Activated CD4-positive, CD25-positive, alpha-beta regulatory T cell treated with anti-CD3 and anti-CD28 coated beads, Interleukin-2, amount 50 U/mL, for 72 hours (primary cell): ENCODE measurements around the gene ARHGAP21.
"Not testable (repeated sequence)": the region's sequence is repeated elsewhere in the genome, so short reads cannot be mapped to it uniquely, and the experiment has no call there.

ENCODE experiments used
- DNase-seq: peaks from one replicate; pipeline ENCODE4 v3.0.0; 2021

ARHGAP21 gene

GRCh38 chr10:24621035-24621795 is 102.5 kb downstream of the ARHGAP21 start:
- DNase-seq: not testable (repeated sequence)

GRCh38 chr10:24619994-24620310 is 103.7 kb downstream of the ARHGAP21 start:
- DNase-seq: not testable (repeated sequence)

DNA sequence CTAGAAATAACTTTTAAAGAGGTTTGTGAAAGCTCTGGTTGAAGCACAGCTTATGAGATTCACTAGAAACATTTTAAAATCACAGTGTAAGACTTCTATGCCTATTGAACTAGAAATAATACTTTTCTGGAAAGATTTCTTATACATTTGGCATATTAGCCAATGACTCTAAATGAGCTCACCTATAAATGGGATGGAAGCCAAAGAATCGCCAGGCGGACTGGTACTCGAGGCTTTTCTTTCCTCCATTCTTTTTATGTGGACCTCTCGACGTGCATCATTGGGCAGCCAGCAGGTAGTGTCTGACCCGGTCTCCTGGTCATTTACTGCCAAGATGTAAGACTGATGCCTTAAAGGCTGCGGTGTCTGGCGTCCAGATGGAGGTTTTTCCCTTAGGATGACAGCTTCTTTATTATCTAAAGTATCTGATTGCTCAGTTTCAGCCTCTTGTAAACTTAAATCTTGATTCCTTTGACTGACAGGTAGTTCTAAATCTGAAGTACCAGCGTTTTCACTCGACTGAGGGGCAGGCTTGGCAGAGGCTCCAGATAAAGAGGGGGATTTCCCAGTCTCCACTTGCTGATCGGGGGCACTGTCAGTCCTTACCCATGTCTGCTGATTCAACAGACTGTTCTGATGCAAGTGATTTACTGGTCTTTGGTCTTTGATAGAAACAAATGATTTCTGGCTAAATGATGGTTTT is 104.2 kb downstream of the ARHGAP21 start:
- DNase-seq: not testable (repeated sequence)

GRCh38 chr10:24618401-24618800 is 105.3 kb downstream of the ARHGAP21 start:
- no peak for DNase-seq

DNA sequence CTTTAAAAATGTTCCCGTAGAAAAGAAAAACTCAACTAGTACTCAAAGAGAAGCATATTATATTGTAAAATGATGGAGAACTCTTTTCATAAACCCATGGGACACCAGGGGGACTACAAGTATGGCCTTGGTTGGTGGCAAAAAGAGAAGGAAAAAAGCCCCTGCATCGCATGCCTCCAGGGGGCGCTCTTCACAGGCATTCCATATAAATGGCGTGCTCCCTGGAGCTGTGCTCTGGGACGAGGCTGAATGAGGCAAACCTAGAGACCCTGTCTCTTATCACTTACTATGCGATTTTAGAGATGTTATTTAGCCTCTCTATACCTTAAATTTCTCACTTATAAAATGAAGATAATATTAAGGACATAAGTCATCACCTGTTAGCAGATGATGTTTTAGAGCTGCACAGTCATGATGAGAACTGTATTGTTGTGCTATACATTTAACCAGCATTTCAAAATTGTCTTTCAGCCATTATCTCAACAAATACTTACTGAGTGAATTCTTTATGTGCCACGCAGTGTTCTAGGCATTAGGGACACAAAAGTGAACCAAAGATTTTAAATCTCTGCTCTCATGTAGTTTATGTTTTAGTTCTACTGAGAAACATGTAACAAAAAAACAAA is 105.8 kb downstream of the ARHGAP21 start:
- peak; percentile 57 for DNase-seq

- DNase-seq: no peak
Observed at GRCh38 chr10:24616536-24616935, 107.2 kb downstream of the ARHGAP21 start.

GRCh38 chr10:24606021-24606420 is 117.7 kb downstream of the ARHGAP21 start:
- DNase-seq: no peak

- DNase-seq: no peak
Observed at GRCh38 chr10:24605141-24605540, 118.5 kb downstream of the ARHGAP21 start.

DNA sequence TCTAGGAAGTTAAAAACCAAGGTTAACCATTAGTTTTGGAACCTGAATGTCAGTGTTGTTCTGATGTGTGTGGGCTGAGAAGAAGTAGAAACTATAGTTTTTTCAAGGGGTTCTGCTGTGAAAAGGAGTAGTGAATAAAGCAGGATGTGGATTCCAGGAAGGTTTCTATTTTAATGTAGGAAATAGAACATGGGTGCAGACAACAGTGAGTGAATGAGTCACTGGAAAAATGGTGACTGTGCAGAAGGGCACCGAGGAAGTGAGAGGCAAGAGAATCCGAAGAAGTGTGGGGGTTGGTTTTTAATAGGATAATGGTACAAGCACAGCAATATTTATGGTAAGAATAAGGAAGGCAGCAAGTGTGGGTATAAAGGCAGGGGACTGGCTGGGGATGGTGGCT is 120.4 kb downstream of the ARHGAP21 start:
- no peak for DNase-seq

DNA sequence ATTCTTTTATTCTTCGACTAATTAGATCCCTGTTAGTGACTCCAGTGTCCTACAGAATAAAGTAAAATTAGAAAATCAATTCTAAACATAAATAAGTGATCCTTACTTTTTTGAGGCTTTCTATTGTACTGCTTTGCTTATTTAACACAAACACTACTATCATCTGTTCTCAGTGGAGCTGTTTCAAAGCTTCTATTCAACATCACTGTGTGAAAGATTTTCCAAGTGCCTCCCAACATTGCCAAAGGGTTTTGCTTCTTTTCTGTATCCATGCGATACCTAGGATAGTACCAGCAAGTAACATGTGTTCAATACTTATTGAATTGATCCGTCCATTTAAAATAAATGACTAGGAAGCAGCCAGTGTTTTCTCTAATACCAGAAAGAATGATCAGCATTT is 125.7 kb downstream of the ARHGAP21 start:
- no peak for DNase-seq

DNA sequence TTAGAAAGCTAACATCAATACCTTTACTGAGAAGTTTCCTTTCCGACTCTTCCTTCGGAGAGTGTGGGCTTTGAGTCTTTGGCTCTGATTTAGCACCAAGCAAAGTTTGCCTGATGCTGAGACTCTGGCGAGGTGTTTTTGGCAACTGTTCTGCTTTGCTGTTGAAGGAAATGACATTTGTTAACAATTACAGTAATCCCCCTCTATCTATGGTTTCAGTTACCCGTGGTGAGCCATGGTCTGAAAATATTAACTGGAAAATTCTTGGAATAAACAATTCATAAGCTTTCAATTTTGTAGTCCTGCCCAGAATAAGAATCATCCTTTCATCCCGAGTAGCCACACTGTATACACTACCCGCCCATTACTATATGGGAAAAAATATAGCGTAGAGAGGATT is 126.3 kb downstream of the ARHGAP21 start:
- DNase-seq: no peak

DNA sequence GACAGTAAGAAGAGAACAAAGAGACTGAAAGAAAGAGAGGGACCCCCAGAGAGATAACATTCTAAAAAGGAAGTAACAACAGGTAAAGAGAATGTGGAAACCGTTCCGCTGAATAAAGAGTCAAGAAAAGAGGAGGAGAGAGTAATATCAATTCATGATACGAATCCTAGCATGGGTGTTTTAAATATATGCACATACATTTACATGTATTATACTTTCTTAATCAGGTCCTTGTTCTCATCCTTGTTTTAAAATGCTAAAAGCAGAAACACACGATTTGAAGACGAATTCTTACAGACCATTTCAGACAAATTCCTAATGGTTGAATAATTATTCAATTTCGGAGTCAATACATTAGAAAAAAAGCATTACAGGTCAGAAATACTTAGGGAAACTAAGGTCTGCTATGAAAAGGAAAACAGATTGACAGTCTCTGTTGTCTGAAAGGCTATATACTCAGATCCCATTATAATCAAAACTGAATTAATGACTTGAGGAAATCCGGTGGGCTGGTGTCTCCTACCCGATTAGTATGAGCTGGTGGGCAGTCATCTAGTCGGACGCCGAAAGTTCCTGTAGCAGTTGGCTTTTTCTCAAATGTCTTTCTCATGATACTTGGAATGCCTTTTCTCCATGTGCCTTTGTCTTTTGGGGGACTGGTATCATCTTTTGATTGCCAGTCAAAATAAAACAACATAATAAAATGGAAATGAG is 127.3 kb downstream of the ARHGAP21 start:
- no peak for DNase-seq

DNA sequence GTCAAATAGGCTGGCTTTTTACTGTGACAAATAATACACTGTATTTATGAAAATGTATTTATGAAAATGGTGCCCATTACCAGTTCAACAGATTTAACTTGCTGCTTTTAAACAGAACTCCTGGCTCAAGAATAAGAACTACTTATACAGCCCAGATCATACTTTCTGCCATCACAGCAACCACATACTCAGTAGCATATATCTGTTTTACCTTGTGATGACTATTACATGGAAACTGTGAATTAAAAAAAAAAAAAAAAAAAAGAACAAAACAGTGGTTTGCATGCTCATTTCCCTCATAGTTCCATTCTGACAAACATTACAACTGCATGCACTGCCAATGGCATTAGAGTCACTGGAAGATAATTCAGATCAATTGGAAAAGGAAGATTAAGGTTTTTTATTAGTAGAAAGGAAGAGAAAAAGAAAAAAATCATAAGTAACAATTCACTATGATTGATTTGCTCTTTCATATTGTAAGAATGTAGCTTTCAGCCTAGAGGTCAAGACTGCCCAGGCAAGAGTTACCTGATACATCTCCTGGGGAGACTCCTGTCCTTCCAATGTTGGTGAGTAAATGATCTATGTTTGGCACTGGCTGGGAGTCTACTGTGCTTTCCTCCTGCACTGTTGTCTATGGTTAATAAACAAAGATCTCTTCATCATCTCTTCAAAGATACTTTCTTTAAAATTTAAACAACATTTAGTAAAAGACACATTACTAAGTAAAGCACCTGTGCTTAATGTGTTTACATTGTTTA is 132.8 kb downstream of the ARHGAP21 start:
- no peak for DNase-seq

- no peak for DNase-seq
Observed at GRCh38 chr10:24589265-24589664, 134.4 kb downstream of the ARHGAP21 start.

- DNase-seq: no peak
Observed at GRCh38 chr10:24579906-24580305, 143.8 kb downstream of the ARHGAP21 start.

DNA sequence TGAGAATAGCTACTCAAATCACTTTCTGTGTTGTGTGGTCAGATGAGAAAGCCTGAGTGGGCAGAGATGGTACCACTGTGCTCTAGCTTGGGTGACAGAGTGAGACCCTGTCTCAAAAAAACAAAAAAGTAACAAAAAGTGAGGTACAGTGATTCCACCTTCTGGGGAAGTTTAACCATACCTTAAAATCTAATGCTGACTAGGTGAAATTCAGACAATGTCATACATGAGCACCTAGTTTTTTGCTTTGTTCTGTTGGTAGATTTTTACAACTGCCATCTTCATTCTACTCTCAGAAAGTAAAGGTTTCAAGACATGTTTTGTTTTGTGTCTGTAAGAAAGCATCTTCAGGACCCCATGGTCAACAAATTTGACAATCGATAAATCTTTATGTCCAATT is 144.2 kb downstream of the ARHGAP21 start:
- no peak for DNase-seq

DNA sequence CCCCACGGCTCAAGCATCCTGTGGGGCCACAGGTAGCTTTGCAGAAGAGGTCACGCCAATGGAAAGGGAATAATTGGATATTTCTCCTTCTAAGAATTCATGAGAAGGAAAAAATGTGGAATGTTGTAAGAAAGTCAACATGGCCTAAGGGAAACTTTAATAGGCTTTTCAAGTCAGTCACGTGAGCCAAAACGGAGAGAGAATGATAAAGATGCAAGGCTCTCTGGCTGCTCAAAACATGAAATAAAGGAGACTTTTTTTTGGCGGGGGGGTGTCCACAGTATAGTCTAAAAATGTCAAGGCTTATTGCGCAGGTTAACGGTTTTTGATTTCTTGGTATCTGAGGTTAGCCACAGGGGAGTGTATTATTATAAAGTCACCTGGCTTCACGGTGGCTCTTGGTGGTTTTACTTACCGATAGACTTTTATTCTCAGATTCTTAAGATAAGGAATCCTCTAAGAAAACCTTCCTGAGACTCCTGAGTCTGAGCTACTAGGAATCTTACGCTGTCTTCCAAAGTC is 148.1 kb downstream of the ARHGAP21 start:
- DNase-seq: no peak

DNA sequence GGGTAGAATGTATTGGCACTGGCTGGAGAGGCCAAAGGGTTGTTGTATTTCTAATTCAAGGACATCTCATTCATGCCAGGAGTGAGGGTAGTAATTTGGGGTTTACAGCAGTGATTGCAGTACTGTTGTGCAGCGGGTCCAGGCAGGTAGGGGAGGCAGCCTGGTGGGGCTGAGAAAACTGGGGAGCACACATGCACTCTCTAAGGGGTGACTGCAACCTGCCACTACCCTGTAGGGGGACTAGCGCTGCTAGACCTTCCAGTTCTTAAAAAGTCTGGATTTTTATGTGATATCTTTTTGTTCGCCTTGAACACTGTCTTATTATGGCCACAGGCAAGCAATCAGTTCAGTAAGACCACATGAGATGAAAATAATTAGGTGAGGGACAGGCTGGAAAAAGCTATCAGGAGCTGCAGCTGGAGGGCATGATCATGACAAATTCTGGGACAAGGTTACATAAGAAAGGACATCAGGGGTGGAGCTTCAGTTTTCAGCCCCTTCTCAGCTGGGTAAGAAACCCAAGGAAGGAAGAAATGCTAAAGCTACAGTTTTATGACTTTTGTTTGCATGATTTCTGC is 149.0 kb downstream of the ARHGAP21 start:
- DNase-seq: no peak

DNA sequence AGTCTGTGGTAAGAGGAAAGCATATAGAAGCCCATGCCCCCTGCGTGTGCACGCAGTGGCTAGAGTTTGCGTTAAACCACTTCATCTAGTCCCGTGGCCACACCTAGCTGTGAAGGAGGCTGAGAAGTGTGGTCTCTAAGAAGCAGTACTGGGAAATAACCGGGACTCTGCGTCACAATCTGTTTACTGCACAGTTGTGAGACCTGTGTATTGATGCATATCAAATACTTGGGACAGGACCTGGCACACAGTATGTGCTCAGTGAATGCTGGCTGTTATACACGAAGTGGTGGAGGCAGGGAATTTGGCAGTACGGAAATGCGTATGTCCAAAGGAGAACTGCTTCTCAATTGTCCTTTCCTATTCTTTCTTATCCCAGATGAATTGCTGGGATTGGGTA is 149.5 kb downstream of the ARHGAP21 start:
- no peak for DNase-seq

DNA sequence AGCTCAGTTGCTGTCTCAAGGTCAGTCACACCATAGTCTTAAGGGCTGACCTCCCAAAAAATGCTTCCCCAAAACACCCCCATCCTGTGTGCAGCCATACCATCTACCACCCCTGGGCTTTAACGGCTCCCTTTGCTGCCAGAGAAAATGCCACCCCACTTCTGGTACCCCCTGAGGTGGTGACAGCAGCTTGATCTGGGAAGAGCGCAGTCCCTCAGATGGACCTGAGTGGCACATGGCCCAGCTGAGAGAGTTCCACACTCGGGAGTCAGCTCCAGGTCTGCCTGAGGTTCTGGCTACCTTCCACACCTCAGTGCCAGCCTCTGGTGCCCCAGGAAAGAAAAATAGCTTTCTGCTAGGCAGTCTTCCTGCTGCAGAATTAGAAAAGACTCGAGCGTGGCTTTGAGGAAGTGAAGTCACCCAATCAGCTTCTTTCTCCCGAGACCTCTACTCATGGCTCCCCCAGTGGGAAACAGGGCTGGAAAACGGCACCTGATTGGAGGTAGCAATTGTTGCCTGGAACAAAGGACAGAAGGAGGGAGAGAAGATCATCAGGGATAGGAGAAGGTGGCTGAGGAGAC is 151.7 kb downstream of the ARHGAP21 start:
- DNase-seq: no peak

DNA sequence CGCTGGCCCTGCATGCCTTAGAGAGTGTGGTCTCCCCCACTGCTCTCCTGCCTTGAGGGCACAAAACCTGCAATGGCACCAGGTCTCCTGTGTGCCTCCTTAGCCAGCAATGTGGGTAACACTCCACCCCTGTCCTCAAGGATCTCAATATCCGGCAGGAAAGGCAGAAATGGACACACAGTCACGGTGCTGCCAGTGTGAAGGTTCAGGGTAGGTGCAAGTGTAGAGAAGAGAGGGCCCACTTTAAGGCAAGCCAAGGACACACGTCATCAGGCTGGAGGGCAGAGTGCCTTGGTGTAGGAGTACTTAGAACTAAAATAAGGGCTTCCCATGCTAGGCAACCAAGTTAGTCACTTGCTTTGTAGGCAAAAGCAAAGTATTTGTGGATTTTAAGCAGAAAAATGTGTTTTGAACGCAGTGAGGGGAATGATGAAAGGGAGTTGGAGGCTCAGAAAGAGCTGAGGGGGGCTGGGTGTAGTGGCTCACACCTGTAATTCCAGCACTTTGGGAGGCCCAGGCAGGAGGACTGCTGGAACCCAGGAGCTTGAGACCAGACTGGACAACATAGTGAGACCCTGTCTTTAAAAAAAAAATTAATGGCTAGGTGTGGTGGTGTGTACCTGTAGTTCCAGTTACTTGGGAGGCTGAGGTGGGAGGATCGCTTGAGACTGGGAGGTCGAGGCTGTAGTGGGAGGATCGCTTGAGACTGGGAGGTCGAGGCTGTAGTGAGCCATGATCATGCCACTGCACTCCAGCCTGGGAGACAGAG is 152.8 kb downstream of the ARHGAP21 start:
- DNase-seq: no peak
